Chondrocyte (in vitro differentiated cells): Measurements from ENCODE around the gene GRK2. TPM values are rescaled to one million over a fixed set of nuclear protein-coding genes. Genes with fewer than 3 reads are reported as not detected.

ENCODE experiments used
- DNase-seq: peaks from one replicate; pipeline ENCODE4 v3.0.0; 2021; ENCODE audit warnings: mixed read lengths, low spot score
- H3K27ac Mint-ChIP-seq: one replicate; pipeline ENCODE4 v1.8.0; 2021; ENCODE audit warnings: mild to moderate bottlenecking, moderate library complexity, mixed read lengths; ENCODE audit not compliant: unreplicated experiment
- H3K27me3 Mint-ChIP-seq: 2 replicates; pipeline ENCODE4 v1.8.0; 2021; ENCODE audit warnings: low read depth, mixed read lengths
- H3K36me3 Mint-ChIP-seq: 2 replicates; pipeline ENCODE4 v1.8.0; 2021; ENCODE audit warnings: low read depth, mixed read lengths
- H3K4me1 Mint-ChIP-seq: 2 replicates; pipeline ENCODE4 v1.8.0; 2021; ENCODE audit warnings: low read depth, mild to moderate bottlenecking, mixed read lengths
- H3K4me3 Mint-ChIP-seq: one replicate; pipeline ENCODE4 v1.8.0; 2021; ENCODE audit warnings: mild to moderate bottlenecking, moderate library complexity, mixed read lengths; ENCODE audit not compliant: unreplicated experiment
- H3K9me3 Mint-ChIP-seq: 2 replicates; pipeline ENCODE4 v1.8.0; 2021; ENCODE audit warnings: low read depth, mixed read lengths
- CTCF ChIP-seq: fragments of 200-600 bp; sonication (generic); IDR thresholded peaks from 2 replicates; pipeline ENCODE4 v1.5.0; 2021; ENCODE audit warnings: antibody characterized with exemption, mild to moderate bottlenecking, moderate library complexity
- total RNA-seq: library from RNA; stranded (reverse); gene quantifications from 3 replicates; pipeline ENCODE4 v1.2.1, GENCODE V29; 2021

The GRK2 gene
- total RNA-seq, 1 donor from 2014 or later, result 38.3 TPM

GRCh38 chr11:67310246-67311050, 44.2 kb downstream of the GRK2 start:
- Mint-ChIP-seq H3K4me1 (peaks cover 3% of the 10 kb centered on the region), H3K36me3 (peaks cover 4% of the 10 kb centered on the region), H3K27ac (no peak overlapping the region), H3K4me3 (no peak overlapping the region), H3K9me3 (no peaks in the 10 kb centered on the region), H3K27me3 (no peaks in the 10 kb centered on the region)
- no peak for TF ChIP-seq CTCF
- peak; percentile 85 for DNase-seq

- peaks cover 4% of the 10 kb centered on the region for H3K36me3 Mint-ChIP-seq
- no peak overlapping the region for H3K4me3 Mint-ChIP-seq
These were observed 44.8 kb downstream of the GRK2 start for GRCh38 chr11:67311051-67311555.

GRCh38 chr11:67311556-67312082, 45.3 kb downstream of the GRK2 start:
- peak; percentile 79 for DNase-seq
- Mint-ChIP-seq H3K36me3 (peaks cover 4% of the 10 kb centered on the region), H3K4me3 (no peak overlapping the region), H3K27me3 (no peaks in the 10 kb centered on the region), H3K27ac (no peak overlapping the region), H3K9me3 (no peaks in the 10 kb centered on the region), H3K4me1 (no peaks in the 10 kb centered on the region)
- peak; percentile 15 for TF ChIP-seq CTCF

More at GRCh38 chr11:67311051-67311555, 44.8 kb downstream of the GRK2 start:
- TF ChIP-seq CTCF, result no peak
- H3K4me1 Mint-ChIP-seq, result no peaks in the 10 kb centered on the region
- no peak overlapping the region for H3K27ac Mint-ChIP-seq
- no peaks in the 10 kb centered on the region for H3K9me3 Mint-ChIP-seq
- DNase-seq, result peak; percentile 87
- H3K27me3 Mint-ChIP-seq, result no peaks in the 10 kb centered on the region

- TF ChIP-seq CTCF, result no peak
- no peaks in the 10 kb centered on the region for H3K27me3 Mint-ChIP-seq
- H3K4me3 Mint-ChIP-seq, result no peak overlapping the region
- H3K36me3 Mint-ChIP-seq, result peaks cover 4% of the 10 kb centered on the region
- peak; percentile 64 for DNase-seq
- no peak overlapping the region for H3K27ac Mint-ChIP-seq
- H3K4me1 Mint-ChIP-seq, result peaks cover 3% of the 10 kb centered on the region
- H3K9me3 Mint-ChIP-seq, result no peaks in the 10 kb centered on the region
These were observed 46.1 kb downstream of the GRK2 start for GRCh38 chr11:67312187-67313021.
